HEK293 (cell line): ENCODE measurements around the gene FOXO3B.
"Not testable (repeated sequence)": the region's sequence is repeated elsewhere in the genome, so short reads cannot be mapped to it uniquely, and the experiment has no call there.

Experiments used
- CTCF ChIP-seq: fragments of 450-650 bp; formaldehyde crosslinking; IDR thresholded peaks from 2 replicates; pipeline ENCODE4 v1.5.1; 2016; ENCODE audit warnings: missing biosample characterization, missing genetic modification characterization
- IKZF3 ChIP-seq: fragments of 450-650 bp; IDR thresholded peaks from 2 replicates; pipeline ENCODE4 v1.5.0; 2018; ENCODE audit warnings: missing biosample characterization, mild to moderate bottlenecking, missing genetic modification characterization, moderate library complexity
- ZBTB20 ChIP-seq: fragments of 450-650 bp; formaldehyde crosslinking; IDR thresholded peaks from 2 replicates; pipeline ENCODE4 v1.5.1; 2016; ENCODE audit warnings: missing biosample characterization, missing genetic modification characterization
- ZNF121 ChIP-seq: fragments of 450-650 bp; formaldehyde crosslinking; IDR thresholded peaks from 2 replicates; pipeline ENCODE4 v1.5.1; 2016; ENCODE audit warnings: missing biosample characterization, missing genetic modification characterization
- ZNF18 ChIP-seq: fragments of 450-650 bp; formaldehyde crosslinking; IDR thresholded peaks from 2 replicates; pipeline ENCODE4 v1.5.1; 2016; ENCODE audit warnings: missing biosample characterization, missing genetic modification characterization
- ZNF24 ChIP-seq: fragments of 450-650 bp; formaldehyde crosslinking; IDR thresholded peaks from 2 replicates; pipeline ENCODE4 v1.5.1; 2016; ENCODE audit warnings: missing biosample characterization, missing genetic modification characterization
- ZNF423 ChIP-seq: fragments of 450-650 bp; formaldehyde crosslinking; IDR thresholded peaks from 2 replicates; pipeline ENCODE4 v1.5.1; 2016; ENCODE audit warnings: missing biosample characterization, missing genetic modification characterization

- TF ChIP-seq ZBTB20 (tag by site-specific recombination); ZNF18; ZNF423; ZNF121 (tag by site-specific recombination); CTCF (tag by site-specific recombination); IKZF3 (tag by site-specific recombination); ZNF24 (tag by site-specific recombination): not testable (repeated sequence)
Observed at GRCh38 chr17:18644291-18644690, 37.8 kb downstream of the FOXO3B start, which contains the start of gene TBC1D28.
